Activated T-cell treated with anti-CD3 and anti-CD28 coated beads, Interleukin-2, amount 50 U/mL, for 1 hour (primary cell): ENCODE measurements around the gene GLB1L.
"Not testable (repeated sequence)": the region's sequence is repeated elsewhere in the genome, so short reads cannot be mapped to it uniquely, and the experiment has no call there.

Experiments
- DNase-seq: peaks from one replicate; pipeline ENCODE4 v3.0.0-alpha.2; 2020

Gene GLB1L

GRCh38 chr2:219245148-219245898, at the start of gene GLB1L, which contains the start of gene STK16:
GLB1L (minus strand) TSS chr2:219245444; CDS start chr2:219243573, 1,871 bp downstream.
STK16 (plus strand) TSS chr2:219245479; CDS start chr2:219246000, 521 bp downstream.
- DNase-seq = peak; percentile 85

- peak; percentile 92 for DNase-seq
Measured at GRCh38 chr2:219294356-219295351, 49.4 kb upstream of the GLB1L start.

DNA sequence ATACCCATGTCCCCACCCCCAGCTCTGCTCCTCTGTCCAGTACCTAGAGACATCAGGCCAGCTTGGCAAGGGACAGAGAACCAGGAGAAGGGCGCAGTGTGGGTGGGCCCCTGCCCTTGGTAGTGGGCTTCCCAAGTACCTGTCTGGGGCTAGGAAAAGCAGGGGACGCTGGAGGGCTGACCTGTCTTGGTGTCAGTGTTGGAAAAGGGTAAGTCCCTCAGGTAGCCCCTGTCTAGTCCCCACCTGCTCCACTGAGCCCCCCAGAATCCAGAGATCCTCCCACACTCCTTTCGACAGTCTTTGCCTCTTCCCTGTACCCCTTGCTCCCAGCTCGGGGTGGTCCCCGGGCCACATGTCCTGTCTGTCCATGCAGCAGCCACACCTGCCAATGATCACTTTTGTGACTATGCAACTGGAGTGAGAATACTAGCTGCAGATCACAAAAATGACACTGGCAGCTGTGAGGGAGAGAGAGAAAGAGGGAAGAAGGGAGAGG, 48.5 kb upstream of the GLB1L start:
- peak; percentile 13 for DNase-seq

DNA sequence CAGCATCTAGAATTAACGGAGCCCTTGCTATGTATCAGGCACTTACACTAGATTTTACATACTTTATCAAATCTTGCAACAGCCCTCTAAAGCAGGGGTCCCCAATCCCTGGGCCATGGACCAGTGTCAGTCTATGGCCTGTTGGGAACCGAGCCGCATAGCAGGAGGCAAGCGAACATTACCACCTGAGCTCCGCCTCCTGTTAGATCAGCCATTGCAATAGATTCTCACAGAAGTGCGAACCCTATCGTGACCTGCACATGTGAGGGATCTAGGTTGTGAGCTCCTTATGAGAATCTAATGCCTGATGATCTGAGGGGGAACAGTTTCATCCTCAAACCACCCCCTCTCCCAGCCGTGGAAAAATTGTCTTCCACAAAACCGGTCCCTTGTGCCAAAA, 47.4 kb upstream of the GLB1L start:
- DNase-seq = peak; percentile 10

GRCh38 chr2:219291910-219292490, 46.8 kb upstream of the GLB1L start:
- DNase-seq = no peak

DNA sequence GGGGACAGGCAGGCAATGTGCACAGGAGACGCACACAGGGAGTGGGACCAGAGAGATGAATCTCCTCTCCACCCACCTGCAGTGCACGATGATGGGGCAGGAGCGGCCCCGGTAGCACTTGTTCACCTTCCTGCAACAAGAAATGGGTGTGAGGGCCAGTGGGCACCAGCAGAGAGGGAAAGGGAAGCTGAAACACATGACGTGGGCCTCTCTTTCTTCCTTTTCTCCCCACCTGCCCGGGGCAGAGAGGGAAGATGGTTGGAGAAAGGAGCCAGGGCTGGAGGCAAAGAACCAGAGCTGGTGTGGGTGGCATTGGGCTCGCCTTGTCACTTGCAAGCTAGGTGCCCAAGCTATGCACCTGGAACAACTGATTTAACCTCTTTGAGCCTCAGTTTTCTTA, 46.1 kb upstream of the GLB1L start:
- DNase-seq = no peak

DNA sequence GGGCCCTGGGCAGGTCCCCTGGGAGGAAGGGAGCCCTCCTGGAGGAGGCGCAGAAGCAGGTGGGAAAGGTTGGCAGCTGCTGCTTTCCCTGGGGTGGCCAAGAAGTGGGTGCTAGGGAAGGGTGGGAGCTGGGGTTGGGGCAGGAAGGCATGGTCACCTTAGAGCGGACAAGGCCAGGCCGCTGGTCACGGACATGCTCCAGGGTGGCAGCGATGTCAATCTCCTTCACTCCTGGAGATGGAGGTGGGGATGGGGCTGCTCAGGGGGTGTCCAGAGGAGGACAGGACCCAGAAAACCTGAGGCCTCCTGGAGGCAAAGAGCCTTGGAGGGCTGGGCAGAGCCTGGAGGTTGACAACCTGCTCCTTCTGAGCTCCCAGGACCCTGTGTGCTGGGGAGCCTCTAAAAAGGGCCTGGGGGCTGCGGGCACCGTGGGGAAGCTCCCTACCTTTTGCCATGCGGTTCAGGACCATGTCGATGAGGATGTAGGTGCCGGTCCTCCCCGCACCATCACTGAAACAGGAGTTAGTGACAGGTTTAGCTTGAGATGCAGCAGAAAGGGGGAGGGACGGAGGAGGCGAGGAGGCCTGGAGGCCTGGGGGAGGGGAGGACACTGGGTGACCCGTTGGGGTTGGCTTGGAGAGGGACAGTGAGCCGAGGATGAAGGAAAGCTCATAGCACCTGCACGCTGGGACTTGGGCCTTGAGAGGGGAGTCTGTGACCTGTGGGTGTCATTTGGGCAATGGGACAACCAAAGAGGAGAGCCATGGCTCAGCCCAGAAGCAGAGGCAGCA, 45.3 kb upstream of the GLB1L start:
- no peak for DNase-seq

DNA sequence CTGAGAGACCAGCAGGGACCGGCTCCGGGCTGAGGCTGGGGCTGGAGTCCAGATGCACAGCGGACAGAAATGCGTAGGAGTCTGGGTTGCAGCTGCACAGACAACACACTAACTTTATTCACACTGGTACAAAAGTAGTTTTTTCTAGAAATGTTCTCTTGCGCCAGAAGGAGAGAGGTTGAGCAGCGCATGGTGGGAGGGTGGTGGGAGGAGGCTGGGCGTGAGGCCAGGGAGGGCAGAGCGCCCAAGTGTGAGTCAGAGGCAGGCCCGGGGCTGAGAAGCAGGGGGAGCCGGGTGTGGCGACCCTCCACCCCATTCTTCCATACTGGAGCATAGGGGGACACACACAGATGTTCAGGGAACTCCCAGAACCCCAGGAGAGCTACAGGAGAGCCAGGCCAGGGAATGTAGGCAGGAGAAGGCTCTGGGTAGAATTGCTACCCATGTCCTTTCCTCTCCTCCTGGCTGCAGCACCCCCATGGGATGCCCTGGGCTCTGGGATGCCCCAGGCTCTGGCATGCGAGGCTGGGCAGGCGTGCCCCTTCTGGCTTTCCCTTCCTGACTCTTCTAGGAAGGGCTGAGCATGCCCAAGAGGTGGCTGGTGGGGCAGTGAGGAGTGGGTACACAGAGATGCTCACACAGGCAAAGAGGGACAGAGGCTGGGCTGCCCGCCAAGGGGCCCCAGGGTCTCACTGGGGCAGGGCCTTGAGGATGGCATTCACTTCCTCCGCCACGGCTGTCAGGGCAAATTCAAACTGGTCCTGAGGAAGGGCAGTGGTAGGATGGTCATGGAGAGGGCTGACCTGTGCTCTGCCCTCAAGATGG, 44.5 kb upstream of the GLB1L start:
- peak; percentile 13 for DNase-seq

GRCh38 chr2:219289195-219289536, 43.9 kb upstream of the GLB1L start:
- no peak for DNase-seq

DNA sequence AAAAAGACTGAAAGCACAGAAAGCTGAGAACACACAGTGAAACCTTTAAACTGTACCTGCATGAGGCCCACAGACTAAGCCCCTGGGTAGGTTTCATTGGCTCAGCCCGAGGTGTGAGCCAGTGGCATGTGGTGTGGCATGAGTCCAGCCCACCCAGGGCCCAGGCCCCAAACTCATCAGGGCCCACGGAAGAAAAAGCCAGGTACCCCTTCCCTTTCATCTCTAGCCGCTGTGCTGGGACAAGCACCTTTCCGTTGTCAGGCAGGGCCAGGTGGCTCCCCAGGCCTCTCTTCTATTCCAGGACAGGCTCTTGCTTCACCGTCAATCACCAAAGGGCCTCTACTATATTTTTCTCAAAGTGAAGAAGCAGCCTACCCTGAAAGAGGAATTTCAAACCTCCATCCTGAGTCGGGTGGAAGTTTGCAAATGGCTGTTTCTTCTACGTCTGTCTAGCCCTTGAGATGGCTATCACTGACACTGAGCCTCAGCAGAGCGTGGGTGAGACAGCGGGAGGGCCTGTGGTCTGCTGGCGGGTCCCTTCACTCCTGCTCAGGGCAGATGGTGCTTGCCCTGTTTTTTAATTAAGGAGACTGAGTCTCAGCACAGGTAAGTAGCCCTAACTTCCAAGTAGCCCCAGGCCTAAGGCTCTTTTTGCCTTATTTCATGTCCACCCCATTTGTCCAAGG, 42.5 kb upstream of the GLB1L start:
- no peak for DNase-seq

DNA sequence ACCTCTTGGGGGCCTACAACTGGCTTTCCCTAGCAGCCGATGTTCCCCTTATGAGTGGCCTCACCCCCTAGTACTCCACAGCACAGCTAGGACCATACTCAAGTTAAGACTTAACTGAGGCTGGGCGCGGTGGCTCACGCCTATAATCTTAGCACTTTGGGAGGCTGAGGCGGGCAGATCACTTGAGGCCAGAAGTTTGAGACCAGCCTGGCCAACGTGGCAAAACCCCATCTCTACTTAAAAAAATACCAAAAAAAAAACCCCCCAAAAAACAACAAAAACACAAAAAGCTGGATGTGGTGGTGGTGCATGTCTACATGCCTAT, 41.8 kb upstream of the GLB1L start:
- DNase-seq = not testable (repeated sequence)

DNA sequence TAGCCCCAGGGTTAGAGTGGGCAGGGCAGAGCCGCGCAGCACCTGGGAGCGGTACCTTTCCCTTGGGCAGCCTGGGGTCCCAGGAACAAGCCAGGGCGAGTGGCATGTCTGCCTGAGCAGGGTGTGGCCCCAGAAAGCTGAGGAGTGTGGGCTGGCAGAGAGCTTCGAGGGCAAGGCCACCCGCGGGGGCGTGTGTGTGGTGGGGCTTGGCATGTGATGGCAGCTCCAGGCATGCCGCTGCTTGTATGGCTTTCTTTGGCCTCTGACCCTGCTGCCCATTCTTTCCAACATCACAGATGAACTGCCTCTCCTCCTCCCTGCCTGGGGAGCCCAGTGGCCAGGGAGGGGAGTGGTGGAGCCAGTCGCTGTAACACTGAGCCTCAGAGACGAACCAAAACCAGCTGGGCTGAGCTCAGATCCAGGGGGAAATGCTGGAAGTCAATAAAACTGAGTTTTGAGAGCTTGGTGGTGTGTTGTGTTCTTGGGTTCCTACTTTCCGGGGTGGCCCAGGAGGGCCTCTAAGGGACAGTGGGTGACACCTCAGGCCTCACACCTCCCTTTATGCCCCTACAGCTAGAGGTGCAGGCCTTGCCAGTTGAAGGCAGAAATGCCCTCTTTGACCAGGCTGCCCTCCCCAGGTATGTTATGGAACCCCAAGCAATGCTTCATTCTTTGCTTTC, 41.3 kb upstream of the GLB1L start:
- DNase-seq = no peak

- DNase-seq = no peak
Measured at GRCh38 chr2:219285894-219286425, 40.7 kb upstream of the GLB1L start.

DNA sequence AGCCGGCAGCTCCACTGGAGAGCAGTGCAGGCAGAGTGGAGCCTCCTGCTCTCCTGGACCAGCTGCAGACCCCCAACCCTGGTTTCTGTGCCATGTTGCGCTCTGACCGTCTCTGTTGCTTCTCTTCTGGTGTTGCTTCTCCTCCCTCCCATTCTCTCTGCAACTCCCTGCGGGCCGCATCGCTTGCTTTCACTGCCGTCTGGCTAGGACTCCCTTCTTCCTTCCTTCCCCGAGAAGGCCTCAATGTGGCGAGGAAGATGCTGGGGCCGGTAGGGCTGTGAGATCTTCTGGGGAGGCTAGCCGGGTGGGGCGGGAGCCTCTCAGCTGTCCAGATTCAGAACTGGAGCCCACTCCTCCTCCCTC, 40.1 kb upstream of the GLB1L start:
- no peak for DNase-seq

DNA sequence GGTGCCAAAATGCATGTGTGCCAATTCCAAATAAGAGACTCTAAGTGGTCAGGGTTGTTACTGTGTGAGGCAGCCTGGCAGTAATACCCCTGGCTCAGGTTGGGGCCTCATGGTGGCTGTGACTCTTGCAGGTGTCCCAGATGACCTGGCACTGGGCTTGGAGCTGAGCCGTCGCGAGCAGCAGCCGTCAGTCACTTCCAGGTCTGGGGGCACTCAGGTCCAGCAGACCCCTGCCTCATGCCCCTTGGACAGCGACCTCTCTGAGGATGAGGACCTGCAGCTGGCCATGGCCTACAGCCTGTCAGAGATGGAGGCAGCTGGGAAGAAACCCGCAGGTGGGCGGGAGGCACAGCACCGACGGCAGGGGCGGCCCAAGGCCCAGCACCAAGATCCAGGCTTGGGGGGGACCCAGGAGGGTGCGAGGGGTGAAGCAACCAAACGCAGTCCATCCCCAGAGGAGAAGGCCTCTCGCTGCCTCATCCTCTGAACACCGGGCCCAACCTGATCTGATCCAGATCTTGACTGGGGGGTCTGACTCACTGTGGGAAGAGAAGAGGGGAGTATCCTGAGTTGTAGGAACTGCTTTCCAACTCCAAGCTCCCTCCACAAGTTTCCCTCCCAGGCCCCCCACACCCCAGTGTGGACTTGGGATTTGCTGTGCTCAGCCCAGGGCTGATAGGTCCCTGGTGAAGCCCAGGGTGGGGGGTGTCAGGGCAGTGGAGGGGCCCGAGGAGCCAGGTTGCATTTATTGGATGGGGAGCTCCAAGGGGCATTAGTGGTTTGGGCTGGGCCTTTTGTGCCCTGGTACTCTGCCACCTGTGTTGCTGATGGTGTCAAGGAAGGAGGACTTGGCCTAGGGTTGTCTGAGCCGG, 39.5 kb upstream of the GLB1L start:
- DNase-seq = no peak

DNA sequence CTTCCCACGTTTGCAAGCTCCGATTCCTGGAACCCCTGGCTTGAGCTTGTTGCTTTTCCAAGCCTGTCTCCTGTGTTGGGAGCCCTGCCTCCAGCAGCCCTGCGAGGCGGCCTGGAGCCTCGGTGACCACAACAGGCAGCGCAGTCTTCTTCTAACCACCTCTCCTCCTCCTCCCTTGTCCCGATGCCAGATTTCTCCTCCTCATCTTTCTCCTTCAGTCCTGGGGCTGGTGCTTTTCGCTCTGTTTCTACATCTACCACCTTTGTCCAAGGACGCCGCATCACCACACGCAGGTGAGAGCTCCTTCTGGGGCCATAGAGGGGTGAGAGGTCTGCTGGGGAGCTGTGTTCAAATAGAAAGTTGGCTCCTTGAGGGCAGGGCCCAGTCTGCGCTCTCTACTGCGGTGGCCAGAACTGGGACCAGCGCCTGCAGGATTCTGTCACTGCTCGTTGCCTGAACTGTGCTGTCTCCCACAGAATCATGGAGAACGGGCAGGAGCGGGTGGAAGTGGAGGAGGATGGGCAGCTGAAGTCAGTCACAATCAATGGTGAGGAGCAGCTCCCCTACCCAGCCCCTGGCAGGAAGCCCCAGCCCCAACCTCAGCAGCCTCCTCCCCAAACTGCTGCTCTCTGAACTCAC, 37.8 kb upstream of the GLB1L start:
- DNase-seq = no peak

DNA sequence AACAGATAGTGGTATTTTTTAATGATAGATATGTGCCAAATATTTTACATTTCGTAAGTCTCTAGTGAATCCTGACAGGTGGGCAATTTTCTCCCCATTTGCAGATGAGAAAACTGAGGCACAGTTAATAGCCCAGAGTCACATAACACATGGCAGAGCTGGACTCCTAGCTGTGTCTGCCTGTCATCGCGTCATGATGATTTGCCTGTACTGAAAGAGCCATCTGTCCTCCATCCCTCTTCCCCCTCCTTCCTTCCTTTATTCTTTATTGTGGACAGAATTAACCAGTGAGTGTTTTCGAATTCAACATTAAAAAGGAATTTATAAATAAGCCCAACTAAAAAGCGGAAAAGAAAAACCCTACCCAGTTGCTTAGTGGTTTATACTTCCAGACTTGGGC, 37.1 kb upstream of the GLB1L start:
- no peak for DNase-seq

- no peak for DNase-seq
Measured at GRCh38 chr2:219281588-219281987, 36.3 kb upstream of the GLB1L start.

- no peak for DNase-seq
Measured at GRCh38 chr2:219280651-219281050, 35.4 kb upstream of the GLB1L start.
